ENCODE results near the gene SH3RF3.
A peak's percentile ranks its signal among the peaks of the same experiment; 100 is the strongest.

The SH3RF3 gene

GRCh38 chr2:109463891-109464290 lies 334.9 kb downstream of the SH3RF3 start:
- ATAC-seq: no peak
- TF ChIP-seq ESRRG (CRISPR knock-in tag; IDR thresholded peaks at IDR 0.05) (no peak), POU6F1 (CRISPR knock-in tag; IDR thresholded peaks at IDR 0.05; ENCODE audit: borderline replicate concordance, low read depth) (no peak), ZFP30 (CRISPR knock-in tag; IDR thresholded peaks at IDR 0.05) (no peak), CSDC2 (CRISPR knock-in tag; IDR thresholded peaks at IDR 0.05) (no peak), ZFP3 (CRISPR knock-in tag; IDR thresholded peaks at IDR 0.05) (no peak), CSRNP3 (CRISPR knock-in tag; IDR thresholded peaks at IDR 0.05) (no peak), CREB5 (CRISPR knock-in tag; IDR thresholded peaks at IDR 0.05; ENCODE audit: low read depth) (no peak), ARNTL (CRISPR knock-in tag; IDR thresholded peaks at IDR 0.05; ENCODE audit: borderline replicate concordance, low read depth) (no peak), ZNF8 (CRISPR knock-in tag; IDR thresholded peaks at IDR 0.05) (no peak), OSR1 (CRISPR knock-in tag; IDR thresholded peaks at IDR 0.05) (no peak), TCF4 (CRISPR knock-in tag; IDR thresholded peaks at IDR 0.05; ENCODE audit: borderline replicate concordance) (no peak)

GRCh38 chr2:109466674-109467575 lies 337.9 kb downstream of the SH3RF3 start:
- no peak for TF ChIP-seq ARNTL (CRISPR knock-in tag; IDR thresholded peaks at IDR 0.05; ENCODE audit: borderline replicate concordance, low read depth)
- no peak for TF ChIP-seq RARB (CRISPR knock-in tag; IDR thresholded peaks at IDR 0.05)
- TF ChIP-seq ZNF8 (CRISPR knock-in tag; IDR thresholded peaks at IDR 0.05): no peak
- TF ChIP-seq CSDC2 (CRISPR knock-in tag; IDR thresholded peaks at IDR 0.05): no peak
- no peak for TF ChIP-seq OSR1 (CRISPR knock-in tag; IDR thresholded peaks at IDR 0.05)
- no peak for TF ChIP-seq ZFP30 (CRISPR knock-in tag; IDR thresholded peaks at IDR 0.05)
- no peak for TF ChIP-seq ZNF565 (CRISPR knock-in tag; conservative IDR thresholded peaks at IDR 0.05; ENCODE audit: low read depth)
- TF ChIP-seq BACH2 (CRISPR knock-in tag; IDR thresholded peaks at IDR 0.05; ENCODE audit: borderline replicate concordance): no peak
- TF ChIP-seq TCF4 (CRISPR knock-in tag; IDR thresholded peaks at IDR 0.05; ENCODE audit: borderline replicate concordance): no peak
- TF ChIP-seq CREB5 (CRISPR knock-in tag; IDR thresholded peaks at IDR 0.05; ENCODE audit: low read depth): no peak
- no peak for TF ChIP-seq PPARA (CRISPR knock-in tag; IDR thresholded peaks at IDR 0.05; ENCODE audit: borderline replicate concordance)
- ATAC-seq: peak; percentile 74

- no peak for TF ChIP-seq TOX (CRISPR knock-in tag; IDR thresholded peaks at IDR 0.05; ENCODE audit: borderline replicate concordance)
- no peak for TF ChIP-seq CSRNP3 (CRISPR knock-in tag; IDR thresholded peaks at IDR 0.05)
- no peak for TF ChIP-seq OSR1 (CRISPR knock-in tag; IDR thresholded peaks at IDR 0.05)
- TF ChIP-seq CSDC2 (CRISPR knock-in tag; IDR thresholded peaks at IDR 0.05): no peak
- TF ChIP-seq TSHZ2 (CRISPR knock-in tag; IDR thresholded peaks at IDR 0.05): no peak
- no peak for TF ChIP-seq ESRRG (CRISPR knock-in tag; IDR thresholded peaks at IDR 0.05)
- no peak for TF ChIP-seq ZNF70 (CRISPR knock-in tag; IDR thresholded peaks at IDR 0.05)
- no peak for TF ChIP-seq ZC3H10 (CRISPR knock-in tag; IDR thresholded peaks at IDR 0.05)
- TF ChIP-seq ZFP3 (CRISPR knock-in tag; IDR thresholded peaks at IDR 0.05): no peak
- no peak for ATAC-seq
These were observed 338.7 kb downstream of the SH3RF3 start for GRCh38 chr2:109467701-109468100.

All from SK-N-SH treated with all-trans-retinoic acid at 6 μM for 48 hours (cell line).